Measurements from ENCODE around the gene DDX52.
A peak's percentile ranks its signal among the peaks of the same experiment; 100 is the strongest.

The DDX52 gene

GRCh38 chr17:37576281-37576680 lies 67.0 kb downstream of the DDX52 start:
- Mint-ChIP-seq H3K4me1 (ENCODE audit: low read depth) (no peaks in the 10 kb centered on the region), H3K27ac (no peak overlapping the region), H3K9me3 (no peaks in the 10 kb centered on the region), H3K27me3 (no peaks in the 10 kb centered on the region), H3K4me3 (no peak overlapping the region), H3K36me3 (ENCODE audit: low read depth) (peaks cover 58% of the 10 kb centered on the region)

DNA sequence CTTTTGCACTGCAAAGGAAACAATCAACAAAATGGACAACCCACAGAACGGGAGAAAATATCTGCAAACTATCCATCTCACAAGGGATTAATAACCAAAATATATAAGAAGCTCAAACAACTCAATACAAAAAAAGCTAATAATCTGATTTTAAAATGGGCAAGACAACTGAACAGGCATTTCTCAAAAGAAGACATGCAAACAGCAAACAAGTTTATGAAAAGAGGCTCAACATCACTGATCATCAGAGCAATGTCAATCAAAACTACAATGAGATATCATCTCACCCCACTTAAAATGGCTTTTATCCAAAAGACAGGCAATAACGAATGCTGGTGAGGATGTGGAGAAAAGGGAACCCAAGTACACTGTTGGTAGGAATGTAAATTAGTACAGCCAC lies 68.8 kb downstream of the DDX52 start:
- Mint-ChIP-seq H3K4me1 (ENCODE audit: low read depth) (no peaks in the 10 kb centered on the region), H3K27ac (no peak overlapping the region), H3K36me3 (ENCODE audit: low read depth) (peaks cover 57% of the 10 kb centered on the region), H3K27me3 (no peaks in the 10 kb centered on the region), H3K9me3 (no peaks in the 10 kb centered on the region), H3K4me3 (no peak overlapping the region)

DNA sequence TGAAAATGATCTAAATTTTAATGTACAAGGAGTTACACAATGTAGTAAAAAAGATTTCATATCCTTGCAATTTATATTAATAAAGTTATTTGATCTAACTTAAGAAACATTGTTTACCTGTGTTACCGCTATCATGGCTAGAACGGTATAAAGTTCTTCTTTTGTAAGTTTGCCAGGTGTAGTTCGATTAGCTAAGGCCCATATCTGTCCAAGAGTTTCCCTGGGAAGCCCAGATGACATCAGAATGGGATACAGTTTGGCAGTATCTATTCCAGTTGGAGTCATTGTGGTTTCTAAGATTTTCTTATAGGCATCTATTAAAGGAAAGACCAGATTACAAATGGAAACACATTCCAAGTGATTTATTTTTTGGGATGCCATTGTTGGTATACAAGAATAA lies 71.6 kb downstream of the DDX52 start:
- no peaks in the 10 kb centered on the region for H3K4me1 Mint-ChIP-seq (ENCODE audit: low read depth)
- H3K4me3 Mint-ChIP-seq, result no peak overlapping the region
- H3K36me3 Mint-ChIP-seq (ENCODE audit: low read depth), result peaks cover 64% of the 10 kb centered on the region
- H3K27me3 Mint-ChIP-seq, result no peaks in the 10 kb centered on the region
- H3K27ac Mint-ChIP-seq, result no peak overlapping the region
- no peaks in the 10 kb centered on the region for H3K9me3 Mint-ChIP-seq

- no peaks in the 10 kb centered on the region for H3K9me3 Mint-ChIP-seq
- H3K27ac Mint-ChIP-seq, result no peak overlapping the region
- no peaks in the 10 kb centered on the region for H3K27me3 Mint-ChIP-seq
- no peaks in the 10 kb centered on the region for H3K4me1 Mint-ChIP-seq (ENCODE audit: low read depth)
- peaks cover 62% of the 10 kb centered on the region for H3K36me3 Mint-ChIP-seq (ENCODE audit: low read depth)
- no peak overlapping the region for H3K4me3 Mint-ChIP-seq
Observed at GRCh38 chr17:37570527-37571093, 72.6 kb downstream of the DDX52 start.

GRCh38 chr17:37568350-37569053 lies 74.7 kb downstream of the DDX52 start:
- H3K27ac Mint-ChIP-seq, result no peak overlapping the region
- no peaks in the 10 kb centered on the region for H3K4me1 Mint-ChIP-seq (ENCODE audit: low read depth)
- no peaks in the 10 kb centered on the region for H3K9me3 Mint-ChIP-seq

DNA sequence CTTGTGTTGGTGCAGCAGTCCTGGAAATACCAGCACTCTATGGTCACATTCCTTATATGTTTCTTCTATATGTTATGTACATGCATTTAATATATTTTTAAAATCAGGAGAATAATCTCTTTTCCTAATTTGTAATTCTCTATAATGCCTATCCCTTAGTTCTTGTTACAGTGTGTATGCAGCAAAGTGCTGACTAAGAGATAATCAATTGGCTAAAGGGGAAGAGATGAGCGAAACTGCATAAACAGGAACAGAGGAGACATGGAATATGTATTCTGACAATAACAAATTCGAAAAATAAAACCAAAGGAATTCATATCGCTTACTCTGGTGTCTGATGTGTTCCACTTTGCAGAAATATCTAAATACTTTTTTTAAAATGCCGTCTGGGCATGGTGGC lies 75.7 kb downstream of the DDX52 start:
- no peaks in the 10 kb centered on the region for H3K4me1 Mint-ChIP-seq (ENCODE audit: low read depth)

More at GRCh38 chr17:37568350-37569053, 74.7 kb downstream of the DDX52 start:
- Mint-ChIP-seq H3K27me3 (no peaks in the 10 kb centered on the region), H3K36me3 (ENCODE audit: low read depth) (peaks cover 63% of the 10 kb centered on the region), H3K4me3 (no peak overlapping the region)

GRCh38 chr17:37567137-37567536 lies 76.1 kb downstream of the DDX52 start:
- peaks cover 59% of the 10 kb centered on the region for H3K36me3 Mint-ChIP-seq (ENCODE audit: low read depth)
- no peak overlapping the region for H3K4me3 Mint-ChIP-seq
- H3K27ac Mint-ChIP-seq, result no peak overlapping the region
- H3K4me1 Mint-ChIP-seq (ENCODE audit: low read depth), result no peaks in the 10 kb centered on the region
- H3K9me3 Mint-ChIP-seq, result no peaks in the 10 kb centered on the region
- no peaks in the 10 kb centered on the region for H3K27me3 Mint-ChIP-seq

More for the DNA sequence above, 75.7 kb downstream of the DDX52 start:
- Mint-ChIP-seq H3K9me3 (no peaks in the 10 kb centered on the region), H3K36me3 (ENCODE audit: low read depth) (peaks cover 56% of the 10 kb centered on the region), H3K27ac (no peak overlapping the region), H3K4me3 (no peak overlapping the region), H3K27me3 (no peaks in the 10 kb centered on the region)

DNA sequence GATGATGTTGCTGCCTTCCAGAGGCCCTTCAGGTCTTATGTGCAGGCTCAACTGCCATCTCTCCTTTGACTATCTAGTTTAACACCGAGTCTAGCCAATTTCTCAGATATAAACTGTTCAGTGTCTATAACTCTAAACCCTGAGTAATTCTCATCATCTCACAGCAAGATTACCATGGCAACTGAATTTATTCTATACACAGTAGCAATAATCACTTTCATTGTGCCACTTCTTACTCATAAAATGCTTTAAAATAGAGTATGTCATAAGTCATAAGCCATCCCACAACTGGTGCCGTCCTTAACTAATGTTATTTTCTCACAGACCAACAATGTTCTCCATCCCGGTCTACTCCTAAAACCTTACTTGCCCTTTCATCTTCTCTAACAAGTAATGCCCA lies 79.0 kb downstream of the DDX52 start:
- Mint-ChIP-seq H3K36me3 (ENCODE audit: low read depth) (peaks cover 65% of the 10 kb centered on the region), H3K4me1 (ENCODE audit: low read depth) (no peaks in the 10 kb centered on the region), H3K27ac (peak overlapping the region; percentile 21), H3K9me3 (no peaks in the 10 kb centered on the region), H3K27me3 (no peaks in the 10 kb centered on the region), H3K4me3 (no peak overlapping the region)

DNA sequence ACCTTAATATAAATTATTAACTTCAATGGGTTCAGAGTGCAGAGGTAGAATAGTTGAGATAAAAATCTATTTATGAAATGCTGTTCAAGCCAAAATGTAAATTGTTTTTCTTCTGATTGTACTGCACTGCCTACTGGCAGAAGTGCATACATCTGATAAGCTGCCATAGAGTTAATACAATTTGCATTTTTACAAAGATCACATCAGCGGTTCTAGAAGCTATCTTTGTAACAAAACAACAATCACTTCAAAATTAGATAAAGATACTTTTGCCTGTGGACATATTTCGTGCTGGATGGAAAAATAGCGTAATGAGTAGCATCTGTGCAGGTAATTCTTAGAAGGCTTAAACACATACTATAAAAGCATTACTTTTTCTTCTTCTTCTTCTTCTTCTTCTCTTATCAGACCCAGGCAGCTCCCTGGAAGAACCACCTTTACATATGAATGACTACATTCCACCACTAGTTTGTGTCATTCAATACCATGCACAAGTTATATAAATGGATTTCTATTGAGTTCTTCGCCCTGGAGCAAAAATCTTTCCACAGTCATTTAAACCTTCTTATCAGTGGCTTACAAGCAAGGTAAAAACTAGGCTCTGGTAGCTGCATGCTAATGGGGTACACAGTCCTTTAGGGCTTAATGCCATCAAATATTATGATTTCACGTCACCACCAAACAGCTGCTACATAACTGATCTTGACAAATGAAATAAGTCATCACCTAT lies 81.1 kb downstream of the DDX52 start:
- H3K36me3 Mint-ChIP-seq (ENCODE audit: low read depth), result peaks cover 61% of the 10 kb centered on the region
- no peaks in the 10 kb centered on the region for H3K9me3 Mint-ChIP-seq
- no peaks in the 10 kb centered on the region for H3K4me1 Mint-ChIP-seq (ENCODE audit: low read depth)
- no peak overlapping the region for H3K4me3 Mint-ChIP-seq
- H3K27me3 Mint-ChIP-seq, result no peaks in the 10 kb centered on the region
- no peak overlapping the region for H3K27ac Mint-ChIP-seq

Measured in stimulated activated naive CD8-positive, alpha-beta T cell treated with anti-CD3 and anti-CD28 coated beads, Interleukin-15, Interleukin-2, amounts not matched to agents 100 ng/mL and 50 ng/mL, for 24 hours (primary cell).